SK-N-SH treated with all-trans-retinoic acid at 6 μM for 48 hours (cell line): ENCODE data around the gene SAMHD1.

Experiments used
- ATAC-seq: fragments of 200-7000 bp; cut with Tn5 transposase; 3 replicates; pipeline ENCODE4 v1.9.1; 2020; ENCODE audit warnings: mild to moderate bottlenecking, moderate library complexity
- ARNTL ChIP-seq: fragments of 450-650 bp; formaldehyde crosslinking; IDR thresholded peaks from 2 replicates; pipeline ENCODE4 v1.5.0; 2020; ENCODE audit warnings: low read depth, mild to moderate bottlenecking, moderate library complexity, borderline replicate concordance
- BACH2 ChIP-seq: fragments of 250-450 bp; sonication (Bioruptor Pico); IDR thresholded peaks from 2 replicates; pipeline ENCODE4 v1.9.0; 2021; ENCODE audit warnings: mild to moderate bottlenecking, borderline replicate concordance
- CSDC2 ChIP-seq: fragments of 250-450 bp; sonication (Bioruptor Pico); IDR thresholded peaks from 2 replicates; pipeline ENCODE4 v1.5.0; 2020; ENCODE audit warnings: mild to moderate bottlenecking, moderate library complexity
- ESRRG ChIP-seq: fragments of 250-450 bp; sonication (Bioruptor Pico); IDR thresholded peaks from 2 replicates; pipeline ENCODE4 v1.6.1; 2021; ENCODE audit warnings: mild to moderate bottlenecking
- GLIS3 ChIP-seq: fragments of 250-450 bp; sonication (Bioruptor Pico); IDR thresholded peaks from 2 replicates; pipeline ENCODE4 v1.5.0; 2020; ENCODE audit warnings: mild to moderate bottlenecking, moderate library complexity
- ISL1 ChIP-seq: fragments of 250-450 bp; sonication (Bioruptor Pico); IDR thresholded peaks from 2 replicates; pipeline ENCODE4 v2.1.2; 2022; ENCODE audit warnings: mild to moderate bottlenecking, moderate library complexity
- OSR1 ChIP-seq: fragments of 250-450 bp; sonication (Bioruptor Pico); IDR thresholded peaks from 2 replicates; pipeline ENCODE4 v1.8.0; 2022; ENCODE audit warnings: moderate library complexity, mild to moderate bottlenecking, inconsistent platforms
- SNAI2 ChIP-seq: fragments of 250-450 bp; sonication (Bioruptor Pico); IDR thresholded peaks from 2 replicates; pipeline ENCODE4 v1.5.0; 2020; ENCODE audit warnings: mild to moderate bottlenecking, moderate library complexity
- TCF4 ChIP-seq: fragments of 250-450 bp; sonication (Bioruptor Pico); IDR thresholded peaks from 2 replicates; pipeline ENCODE4 v1.8.0; 2021; ENCODE audit warnings: mild to moderate bottlenecking, moderate library complexity, borderline replicate concordance
- ZC3H10 ChIP-seq: fragments of 250-450 bp; sonication (Bioruptor Pico); IDR thresholded peaks from 2 replicates; pipeline ENCODE4 v1.5.1; 2021; ENCODE audit warnings: mild to moderate bottlenecking, moderate library complexity
- ZFP3 ChIP-seq: fragments of 250-450 bp; sonication (Bioruptor Pico); IDR thresholded peaks from 2 replicates; pipeline ENCODE4 v1.5.0; 2020; ENCODE audit warnings: mild to moderate bottlenecking, moderate library complexity
- ZFP30 ChIP-seq: fragments of 450-650 bp; formaldehyde crosslinking; IDR thresholded peaks from 2 replicates; pipeline ENCODE4 v1.5.0; 2022; ENCODE audit warnings: mild to moderate bottlenecking, moderate library complexity
- ZNF70 ChIP-seq: fragments of 450-650 bp; formaldehyde crosslinking; IDR thresholded peaks from 2 replicates; pipeline ENCODE4 v1.5.0; 2020; ENCODE audit warnings: mild to moderate bottlenecking, moderate library complexity
- ZNF8 ChIP-seq: fragments of 450-650 bp; formaldehyde crosslinking; IDR thresholded peaks from 2 replicates; pipeline ENCODE4 v1.5.0; 2020; ENCODE audit warnings: mild to moderate bottlenecking, moderate library complexity
- TF ChIP-seq, protein P1 (sequence below): fragments of 250-450 bp; sonication (Bioruptor Pico); IDR thresholded peaks from 2 replicates; pipeline ENCODE4 v1.8.0; 2020; ENCODE audit warnings: mild to moderate bottlenecking, moderate library complexity, borderline replicate concordance
- TF ChIP-seq, protein P2 (sequence below): fragments of 250-450 bp; sonication (Bioruptor Pico); IDR thresholded peaks from 2 replicates; pipeline ENCODE4 v1.8.0; 2021; ENCODE audit warnings: low read depth, mild to moderate bottlenecking, moderate library complexity, borderline replicate concordance
- TF ChIP-seq, protein P3 (sequence below): fragments of 250-450 bp; sonication (Bioruptor Pico); IDR thresholded peaks from 2 replicates; pipeline ENCODE4 v1.5.0; 2020; ENCODE audit warnings: mild to moderate bottlenecking, moderate library complexity
- TF ChIP-seq, protein P4 (sequence below): fragments of 250-450 bp; sonication (Bioruptor Pico); IDR thresholded peaks from 2 replicates; pipeline ENCODE4 v1.5.1; 2020; ENCODE audit warnings: low read depth, mild to moderate bottlenecking, moderate library complexity
- TF ChIP-seq, protein P5 (sequence below): fragments of 250-450 bp; sonication (Bioruptor Pico); IDR thresholded peaks from 2 replicates; pipeline ENCODE4 v1.5.1; 2021; ENCODE audit warnings: mild to moderate bottlenecking, moderate library complexity

SAMHD1 gene

DNA sequence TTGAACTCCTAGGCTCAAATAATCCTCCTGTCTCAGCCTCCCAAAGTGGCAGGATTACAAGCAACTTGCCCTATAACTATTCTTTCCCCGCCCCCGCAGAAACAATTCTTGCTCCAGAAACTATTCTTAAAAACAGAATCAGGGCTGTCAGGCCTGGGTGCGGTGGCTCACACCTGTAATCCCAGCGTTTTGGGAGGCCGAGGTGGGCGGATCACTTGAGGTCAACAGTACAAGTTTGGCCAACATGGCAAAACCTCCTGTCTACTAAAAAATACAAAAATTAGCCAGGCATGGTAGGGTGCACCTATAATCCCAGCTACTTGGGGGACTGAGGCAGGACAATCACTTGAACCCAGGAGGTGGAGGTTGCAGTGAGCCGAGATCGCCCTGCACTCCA is 31.2 kb downstream of the SAMHD1 start (continued):
- TF ChIP-seq BACH2 (CRISPR knock-in tag), result no peak
- TF ChIP-seq TCF4 (CRISPR knock-in tag), result no peak
- TF ChIP-seq, protein P1, sequence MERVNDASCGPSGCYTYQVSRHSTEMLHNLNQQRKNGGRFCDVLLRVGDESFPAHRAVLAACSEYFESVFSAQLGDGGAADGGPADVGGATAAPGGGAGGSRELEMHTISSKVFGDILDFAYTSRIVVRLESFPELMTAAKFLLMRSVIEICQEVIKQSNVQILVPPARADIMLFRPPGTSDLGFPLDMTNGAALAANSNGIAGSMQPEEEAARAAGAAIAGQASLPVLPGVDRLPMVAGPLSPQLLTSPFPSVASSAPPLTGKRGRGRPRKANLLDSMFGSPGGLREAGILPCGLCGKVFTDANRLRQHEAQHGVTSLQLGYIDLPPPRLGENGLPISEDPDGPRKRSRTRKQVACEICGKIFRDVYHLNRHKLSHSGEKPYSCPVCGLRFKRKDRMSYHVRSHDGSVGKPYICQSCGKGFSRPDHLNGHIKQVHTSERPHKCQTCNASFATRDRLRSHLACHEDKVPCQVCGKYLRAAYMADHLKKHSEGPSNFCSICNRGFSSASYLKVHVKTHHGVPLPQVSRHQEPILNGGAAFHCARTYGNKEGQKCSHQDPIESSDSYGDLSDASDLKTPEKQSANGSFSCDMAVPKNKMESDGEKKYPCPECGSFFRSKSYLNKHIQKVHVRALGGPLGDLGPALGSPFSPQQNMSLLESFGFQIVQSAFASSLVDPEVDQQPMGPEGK (CRISPR knock-in tag), result no peak
- TF ChIP-seq ZFP30 (CRISPR knock-in tag), result no peak

DNA sequence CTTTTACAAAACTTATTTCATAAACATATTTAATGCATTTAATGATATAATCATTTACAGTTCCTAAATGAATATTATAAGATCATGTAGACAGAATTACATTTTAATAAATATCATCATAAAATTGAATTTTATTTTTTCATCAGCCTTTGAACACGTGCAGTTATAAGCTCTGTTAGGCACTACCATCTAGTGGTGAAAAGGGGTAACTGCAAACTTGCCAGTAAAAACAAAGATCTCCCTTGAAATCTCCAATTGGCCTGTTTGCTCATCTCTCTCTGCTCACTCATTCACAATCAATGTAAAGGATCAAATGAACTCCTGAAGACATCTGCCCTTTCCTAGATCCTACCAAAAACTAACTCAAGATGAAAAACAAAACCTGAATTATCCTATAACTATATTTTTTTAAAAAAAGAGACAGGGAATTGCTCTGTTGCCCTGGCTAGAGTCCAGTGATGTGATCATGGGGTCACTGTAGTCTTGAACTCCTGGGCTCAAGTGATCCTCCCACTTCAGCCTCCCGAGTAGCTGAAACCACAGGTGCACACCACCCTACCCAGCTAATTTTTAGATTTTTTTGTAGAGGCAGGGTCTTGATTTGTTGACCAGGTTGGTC is 31.7 kb downstream of the SAMHD1 start:
- ATAC-seq, result peak; percentile 79
- no peak for TF ChIP-seq ESRRG (CRISPR knock-in tag)
- no peak for TF ChIP-seq ARNTL (CRISPR knock-in tag)
- TF ChIP-seq GLIS3 (CRISPR knock-in tag), result no peak
- TF ChIP-seq ZNF70, result no peak

DNA sequence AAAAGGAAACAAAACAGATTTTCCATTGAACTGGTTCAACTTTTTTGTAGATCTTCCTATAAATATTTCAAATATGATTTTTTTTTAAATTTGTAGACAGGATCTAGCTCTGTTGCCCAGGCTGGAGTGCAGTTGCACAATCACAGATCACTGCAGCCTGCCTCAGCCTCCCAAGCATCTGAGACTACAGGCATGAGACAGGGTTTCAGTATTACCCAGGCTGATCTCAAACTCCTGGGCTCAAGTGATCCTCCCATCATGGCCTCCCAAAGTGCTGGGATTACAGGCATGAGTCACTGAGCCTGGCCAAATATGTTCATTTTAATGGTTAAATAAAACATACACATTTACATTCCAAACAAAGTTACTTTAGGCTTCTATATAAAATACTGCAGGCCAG is 33.6 kb downstream of the SAMHD1 start:
- no peak for ATAC-seq
- TF ChIP-seq ISL1 (CRISPR knock-in tag) (no peak), SNAI2 (CRISPR knock-in tag) (no peak), ZNF8 (CRISPR knock-in tag) (no peak), ZNF70 (no peak), BACH2 (CRISPR knock-in tag) (no peak), CSDC2 (no peak), ESRRG (CRISPR knock-in tag) (no peak), ZFP30 (CRISPR knock-in tag) (no peak), OSR1 (CRISPR knock-in tag) (no peak)
- TF ChIP-seq, protein P2, sequence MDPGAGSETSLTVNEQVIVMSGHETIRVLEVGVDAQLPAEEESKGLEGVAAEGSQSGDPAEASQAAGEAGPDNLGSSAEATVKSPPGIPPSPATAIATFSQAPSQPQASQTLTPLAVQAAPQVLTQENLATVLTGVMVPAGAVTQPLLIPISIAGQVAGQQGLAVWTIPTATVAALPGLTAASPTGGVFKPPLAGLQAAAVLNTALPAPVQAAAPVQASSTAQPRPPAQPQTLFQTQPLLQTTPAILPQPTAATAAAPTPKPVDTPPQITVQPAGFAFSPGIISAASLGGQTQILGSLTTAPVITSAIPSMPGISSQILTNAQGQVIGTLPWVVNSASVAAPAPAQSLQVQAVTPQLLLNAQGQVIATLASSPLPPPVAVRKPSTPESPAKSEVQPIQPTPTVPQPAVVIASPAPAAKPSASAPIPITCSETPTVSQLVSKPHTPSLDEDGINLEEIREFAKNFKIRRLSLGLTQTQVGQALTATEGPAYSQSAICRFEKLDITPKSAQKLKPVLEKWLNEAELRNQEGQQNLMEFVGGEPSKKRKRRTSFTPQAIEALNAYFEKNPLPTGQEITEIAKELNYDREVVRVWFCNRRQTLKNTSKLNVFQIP (CRISPR knock-in tag), result no peak
- TF ChIP-seq, protein P3, sequence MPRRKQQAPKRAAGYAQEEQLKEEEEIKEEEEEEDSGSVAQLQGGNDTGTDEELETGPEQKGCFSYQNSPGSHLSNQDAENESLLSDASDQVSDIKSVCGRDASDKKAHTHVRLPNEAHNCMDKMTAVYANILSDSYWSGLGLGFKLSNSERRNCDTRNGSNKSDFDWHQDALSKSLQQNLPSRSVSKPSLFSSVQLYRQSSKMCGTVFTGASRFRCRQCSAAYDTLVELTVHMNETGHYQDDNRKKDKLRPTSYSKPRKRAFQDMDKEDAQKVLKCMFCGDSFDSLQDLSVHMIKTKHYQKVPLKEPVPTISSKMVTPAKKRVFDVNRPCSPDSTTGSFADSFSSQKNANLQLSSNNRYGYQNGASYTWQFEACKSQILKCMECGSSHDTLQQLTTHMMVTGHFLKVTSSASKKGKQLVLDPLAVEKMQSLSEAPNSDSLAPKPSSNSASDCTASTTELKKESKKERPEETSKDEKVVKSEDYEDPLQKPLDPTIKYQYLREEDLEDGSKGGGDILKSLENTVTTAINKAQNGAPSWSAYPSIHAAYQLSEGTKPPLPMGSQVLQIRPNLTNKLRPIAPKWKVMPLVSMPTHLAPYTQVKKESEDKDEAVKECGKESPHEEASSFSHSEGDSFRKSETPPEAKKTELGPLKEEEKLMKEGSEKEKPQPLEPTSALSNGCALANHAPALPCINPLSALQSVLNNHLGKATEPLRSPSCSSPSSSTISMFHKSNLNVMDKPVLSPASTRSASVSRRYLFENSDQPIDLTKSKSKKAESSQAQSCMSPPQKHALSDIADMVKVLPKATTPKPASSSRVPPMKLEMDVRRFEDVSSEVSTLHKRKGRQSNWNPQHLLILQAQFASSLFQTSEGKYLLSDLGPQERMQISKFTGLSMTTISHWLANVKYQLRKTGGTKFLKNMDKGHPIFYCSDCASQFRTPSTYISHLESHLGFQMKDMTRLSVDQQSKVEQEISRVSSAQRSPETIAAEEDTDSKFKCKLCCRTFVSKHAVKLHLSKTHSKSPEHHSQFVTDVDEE (CRISPR knock-in tag), result no peak
- TF ChIP-seq, all 23 proteins: peak for 0

DNA sequence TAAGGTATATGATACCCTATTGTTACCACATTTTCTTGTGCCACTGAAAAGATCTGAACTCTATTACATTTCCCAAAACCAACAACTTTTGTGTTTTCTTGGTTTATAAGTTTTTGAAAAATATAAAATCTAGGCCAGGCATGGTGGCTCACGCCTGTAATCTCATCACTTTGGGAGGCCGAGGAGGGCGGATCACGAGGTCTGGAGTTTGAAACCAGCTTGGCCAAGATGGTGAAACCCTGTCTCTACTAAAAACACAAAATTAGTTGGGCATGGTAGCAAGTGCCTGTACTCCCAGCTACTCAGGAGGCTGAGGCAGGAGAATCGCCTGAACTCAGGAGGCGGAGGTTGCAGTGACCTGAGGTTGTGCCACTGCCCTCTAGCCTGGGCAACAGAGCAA is 34.3 kb downstream of the SAMHD1 start:
- TF ChIP-seq ZFP3 (CRISPR knock-in tag), result no peak
- TF ChIP-seq ZC3H10, result no peak
- TF ChIP-seq ESRRG (CRISPR knock-in tag), result no peak
- no peak for ATAC-seq

DNA sequence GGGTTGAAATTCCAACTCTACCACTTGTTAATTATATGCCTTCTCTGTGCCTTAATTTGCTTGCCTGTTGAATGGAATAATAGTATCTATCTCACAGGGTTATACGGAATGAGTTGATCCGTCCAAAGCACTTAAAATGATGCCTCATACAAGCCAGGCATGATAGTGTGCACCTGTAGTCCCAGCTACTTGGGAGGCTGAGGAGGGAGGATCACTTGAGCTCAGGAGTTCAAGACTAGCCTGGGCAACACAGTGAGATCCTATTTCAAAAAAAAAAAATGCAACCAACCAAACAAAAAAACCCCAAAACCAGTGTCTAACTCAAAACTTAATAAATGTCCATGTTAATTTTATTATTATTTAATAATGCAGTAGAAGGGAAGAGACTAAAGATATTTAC is 35.3 kb downstream of the SAMHD1 start:
- ATAC-seq, result no peak
- TF ChIP-seq BACH2 (CRISPR knock-in tag) (no peak), ZFP30 (CRISPR knock-in tag) (no peak), ISL1 (CRISPR knock-in tag) (no peak), ESRRG (CRISPR knock-in tag) (no peak)
- TF ChIP-seq, protein P3 (CRISPR knock-in tag), result no peak
- TF ChIP-seq, protein P4, sequence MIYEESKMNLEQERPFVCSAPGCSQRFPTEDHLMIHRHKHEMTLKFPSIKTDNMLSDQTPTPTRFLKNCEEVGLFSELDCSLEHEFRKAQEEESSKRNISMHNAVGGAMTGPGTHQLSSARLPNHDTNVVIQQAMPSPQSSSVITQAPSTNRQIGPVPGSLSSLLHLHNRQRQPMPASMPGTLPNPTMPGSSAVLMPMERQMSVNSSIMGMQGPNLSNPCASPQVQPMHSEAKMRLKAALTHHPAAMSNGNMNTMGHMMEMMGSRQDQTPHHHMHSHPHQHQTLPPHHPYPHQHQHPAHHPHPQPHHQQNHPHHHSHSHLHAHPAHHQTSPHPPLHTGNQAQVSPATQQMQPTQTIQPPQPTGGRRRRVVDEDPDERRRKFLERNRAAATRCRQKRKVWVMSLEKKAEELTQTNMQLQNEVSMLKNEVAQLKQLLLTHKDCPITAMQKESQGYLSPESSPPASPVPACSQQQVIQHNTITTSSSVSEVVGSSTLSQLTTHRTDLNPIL, result no peak
- TF ChIP-seq, protein P5, sequence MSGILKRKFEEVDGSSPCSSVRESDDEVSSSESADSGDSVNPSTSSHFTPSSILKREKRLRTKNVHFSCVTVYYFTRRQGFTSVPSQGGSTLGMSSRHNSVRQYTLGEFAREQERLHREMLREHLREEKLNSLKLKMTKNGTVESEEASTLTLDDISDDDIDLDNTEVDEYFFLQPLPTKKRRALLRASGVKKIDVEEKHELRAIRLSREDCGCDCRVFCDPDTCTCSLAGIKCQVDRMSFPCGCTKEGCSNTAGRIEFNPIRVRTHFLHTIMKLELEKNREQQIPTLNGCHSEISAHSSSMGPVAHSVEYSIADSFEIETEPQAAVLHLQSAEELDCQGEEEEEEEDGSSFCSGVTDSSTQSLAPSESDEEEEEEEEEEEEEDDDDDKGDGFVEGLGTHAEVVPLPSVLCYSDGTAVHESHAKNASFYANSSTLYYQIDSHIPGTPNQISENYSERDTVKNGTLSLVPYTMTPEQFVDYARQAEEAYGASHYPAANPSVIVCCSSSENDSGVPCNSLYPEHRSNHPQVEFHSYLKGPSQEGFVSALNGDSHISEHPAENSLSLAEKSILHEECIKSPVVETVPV (CRISPR knock-in tag), result no peak
- TF ChIP-seq, all 23 proteins: peak for 0
